Muscle of leg (tissue), 11 donors: ENCODE data around the gene RAB43. TPM values are rescaled to one million over a fixed set of nuclear protein-coding genes. Genes with fewer than 3 reads are reported as not detected.
"Not testable (repeated sequence)": the region's sequence is repeated elsewhere in the genome, so short reads cannot be mapped to it uniquely, and the experiment has no call there.

Experiments
- DNase-seq: peaks from one replicate; pipeline ENCODE4 v3.0.0; 2013
- H3K27ac ChIP-seq: one replicate; pipeline ENCODE4 v1.5.1; 2013; ENCODE audit warnings: mild to moderate bottlenecking, low read length, control low read depth
- H3K27me3 ChIP-seq: one replicate; pipeline ENCODE4 v1.6.1; 2013; ENCODE audit warnings: low read length; ENCODE audit not compliant: control insufficient read depth, insufficient read depth
- H3K36me3 ChIP-seq: one replicate; pipeline ENCODE4 v1.6.1; 2013; ENCODE audit warnings: low read length; ENCODE audit not compliant: control insufficient read depth, insufficient read depth
- H3K4me1 ChIP-seq: one replicate; pipeline ENCODE4 v1.6.1; 2013; ENCODE audit warnings: low read length; ENCODE audit not compliant: control insufficient read depth, insufficient read depth
- H3K4me3 ChIP-seq: one replicate; pipeline ENCODE4 v1.5.1; 2013; ENCODE audit warnings: low read length, control low read depth
- H3K9me3 ChIP-seq: replicated peaks from 2 replicates; pipeline ENCODE4 v1.6.1; 2013; ENCODE audit warnings: low read depth, low read length; ENCODE audit not compliant: control insufficient read depth
- WGBS: methylation state at CpG from one replicate; pipeline ENCODE4 v1.1.5; 2013; ENCODE audit warnings: missing lambda C conversion rate; ENCODE audit not compliant: insufficient coverage; 5-methylcytosine and 5-hydroxymethylcytosine counted together
- polyA plus RNA-seq, 8 donors: library from polyadenylated mRNA; unstranded; fragments of 120-200 nt; gene quantifications; one replicate each; pipeline versions ENCODE4 v1.2.1 to v1.2.3, GENCODE V29; 2013; ENCODE audit warnings: inconsistent platforms in 1 of 8, low replicate concordance in 1 of 8; ENCODE audit not compliant: insufficient read length in 8 of 8, insufficient read depth in 1 of 8
- total RNA-seq: library from RNA; stranded (reverse); fragments of 120-200 nt; gene quantifications from one replicate; pipeline ENCODE4 v1.2.4, GENCODE V29; 2013

Gene RAB43
- total and polyA plus RNA-seq, 9 donors: 1.6 to 4.2 (median 2.7) TPM

DNA sequence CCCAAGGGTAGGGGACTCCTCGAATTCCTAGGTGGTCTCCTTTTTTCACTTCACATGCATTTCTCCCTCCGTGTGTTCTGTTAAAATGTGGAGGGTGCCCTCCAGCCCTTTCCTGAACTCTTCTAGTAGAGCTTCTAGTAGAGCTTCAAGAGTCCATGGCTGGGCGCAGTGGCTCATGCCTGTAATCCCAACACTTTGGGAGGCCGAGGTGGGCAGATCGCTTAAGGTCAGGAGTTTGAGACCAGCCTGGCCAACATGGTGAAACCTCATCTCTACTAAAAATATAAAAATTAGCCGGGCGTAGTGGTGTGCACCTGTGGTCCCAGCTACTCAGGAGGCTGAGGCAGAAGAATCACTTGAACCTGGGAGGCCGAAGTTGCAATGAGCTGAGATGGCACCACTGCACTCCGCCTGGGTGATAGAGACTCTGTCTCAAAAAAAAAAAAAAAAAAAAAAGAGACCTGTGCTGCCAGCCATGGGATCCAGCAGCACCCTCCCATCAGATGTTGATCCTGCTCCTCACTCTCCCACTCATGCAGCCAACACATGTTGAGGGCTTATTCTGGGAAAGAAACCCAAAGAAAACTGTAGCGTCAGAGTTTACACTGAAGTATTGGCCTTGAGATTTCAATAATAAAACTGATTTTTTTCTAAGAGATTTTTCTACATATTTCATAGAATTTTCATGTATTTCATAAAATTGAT lies 10.4 kb downstream of the RAB43 start:
- not testable (repeated sequence) for DNase-seq, H3K27me3 ChIP-seq, H3K27ac ChIP-seq, H3K4me1 ChIP-seq, H3K4me3 ChIP-seq, H3K9me3 ChIP-seq
- H3K36me3 ChIP-seq: peaks cover 15% of the 10 kb centered on the region
- 95% methylated on average over 3 of the region's 10 CpGs for WGBS

DNA sequence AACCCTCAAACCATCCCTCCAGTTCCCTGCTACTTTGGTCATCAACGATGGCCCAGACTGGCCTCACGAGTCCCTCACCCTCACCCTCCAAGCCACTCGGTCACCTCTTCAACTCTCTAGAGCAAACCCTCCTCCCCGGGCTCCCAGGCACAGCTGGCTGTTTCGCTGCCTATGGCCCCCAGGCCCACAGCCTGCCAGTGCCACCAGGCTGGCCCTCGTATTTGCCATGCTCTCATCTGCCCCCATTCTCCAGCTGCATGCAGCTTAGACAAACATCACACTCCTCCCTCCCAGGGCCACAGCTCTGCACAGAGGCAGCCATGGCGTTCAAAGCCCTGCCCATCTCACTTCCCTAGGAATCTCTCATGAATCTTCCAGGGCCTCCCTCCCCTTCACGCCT lies 13.8 kb downstream of the RAB43 start:
- Histone ChIP-seq H3K9me3 (no peaks in the 10 kb centered on the region), H3K4me3 (no peak overlapping the region), H3K36me3 (peaks cover 12% of the 10 kb centered on the region), H3K4me1 (peaks cover 7% of the 10 kb centered on the region), H3K27ac (no peak overlapping the region), H3K27me3 (no peaks in the 10 kb centered on the region)
- WGBS: 73% methylated on average over 7 of the region's 8 CpGs
- DNase-seq: no peak

DNA sequence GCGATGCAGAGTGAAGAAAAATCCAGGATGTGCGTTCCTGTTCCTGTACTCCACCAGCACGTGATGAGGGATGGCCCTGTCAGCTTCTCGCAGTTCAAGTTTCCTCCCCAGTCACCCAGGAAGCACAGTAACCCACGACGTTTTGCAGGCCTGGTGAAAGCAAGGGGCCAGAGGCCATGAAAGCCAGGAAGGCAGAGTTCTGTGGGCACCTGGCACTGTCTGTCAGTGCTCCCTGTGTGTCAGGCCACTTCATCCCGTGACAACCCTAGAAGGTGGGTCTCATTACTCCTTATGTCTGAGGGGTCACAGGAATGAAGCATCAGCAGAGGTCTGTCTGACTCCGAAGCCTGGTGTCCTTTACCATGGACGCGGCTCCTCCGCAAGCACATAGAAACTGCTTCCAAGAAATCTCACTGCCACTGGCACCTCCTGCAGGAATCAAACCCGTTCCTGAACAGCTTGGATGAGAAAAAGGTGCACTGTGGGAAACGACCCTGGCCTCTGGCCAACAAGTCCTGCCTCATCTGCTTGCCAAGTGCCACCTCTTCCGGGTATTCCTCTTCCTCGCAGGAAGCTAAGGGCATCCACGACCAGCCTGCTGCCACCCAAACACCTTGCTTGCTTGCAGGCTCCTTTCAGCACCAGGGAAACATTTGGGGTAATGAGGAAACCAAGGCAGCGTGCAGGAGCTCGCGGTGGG lies 14.6 kb downstream of the RAB43 start:
- no peaks in the 10 kb centered on the region for H3K9me3 ChIP-seq
- 70% methylated on average over 17 of the region's 19 CpGs for WGBS
- peaks cover 7% of the 10 kb centered on the region for H3K4me1 ChIP-seq
- H3K36me3 ChIP-seq: peaks cover 7% of the 10 kb centered on the region
- H3K4me3 ChIP-seq: no peak overlapping the region
- no peak for DNase-seq
- no peaks in the 10 kb centered on the region for H3K27me3 ChIP-seq
- no peak overlapping the region for H3K27ac ChIP-seq

DNA sequence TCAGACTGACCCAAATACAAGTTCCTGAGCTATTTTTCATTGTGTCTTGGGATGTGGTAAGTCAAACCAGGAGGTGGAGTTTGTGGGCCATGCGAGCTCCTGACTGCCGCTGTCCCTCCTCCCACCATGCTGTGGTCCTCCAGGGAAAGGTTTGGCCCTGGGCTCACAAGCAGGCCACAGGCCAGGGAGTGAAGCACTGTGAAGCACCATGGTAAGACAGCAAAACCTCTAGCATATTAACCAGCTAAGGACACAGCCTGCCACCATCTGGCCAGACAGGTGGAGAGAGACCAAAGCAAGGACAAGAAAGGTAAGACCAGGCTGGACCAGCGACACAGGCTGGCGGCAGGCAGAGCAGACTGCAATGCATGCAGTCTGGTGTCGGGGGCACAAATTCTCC lies 15.3 kb downstream of the RAB43 start:
- no peak overlapping the region for H3K4me3 ChIP-seq
- H3K27ac ChIP-seq: no peak overlapping the region
- no peaks in the 10 kb centered on the region for H3K27me3 ChIP-seq
- no peaks in the 10 kb centered on the region for H3K9me3 ChIP-seq
- peak; percentile 20 for DNase-seq
- WGBS: 82% methylated on average over 3 of the region's 5 CpGs
- peaks cover 7% of the 10 kb centered on the region for H3K36me3 ChIP-seq
- peaks cover 7% of the 10 kb centered on the region for H3K4me1 ChIP-seq

DNA sequence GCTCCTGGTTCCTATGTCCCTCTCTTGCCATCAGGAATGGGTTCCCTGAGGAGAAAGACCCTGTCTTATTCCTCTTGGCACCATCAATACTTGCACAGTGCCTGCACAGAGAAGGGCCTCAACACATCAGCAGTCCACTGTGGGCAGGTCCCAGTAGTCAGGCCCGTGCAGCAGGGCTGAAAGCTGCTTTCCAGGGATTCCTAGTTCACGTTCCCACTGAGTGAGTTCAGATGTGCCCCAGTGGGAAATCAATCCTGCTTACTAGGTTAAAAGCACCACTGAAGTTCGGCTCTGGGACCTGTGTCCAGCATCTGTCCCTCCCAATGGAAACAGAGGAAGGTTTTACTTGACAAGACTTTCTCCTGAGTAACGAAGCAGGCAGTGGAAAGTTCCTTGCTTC lies 15.7 kb downstream of the RAB43 start:
- no peaks in the 10 kb centered on the region for H3K27me3 ChIP-seq
- peaks cover 7% of the 10 kb centered on the region for H3K36me3 ChIP-seq
- no peak for DNase-seq
- H3K4me3 ChIP-seq: no peak overlapping the region
- peaks cover 7% of the 10 kb centered on the region for H3K4me1 ChIP-seq
- no peaks in the 10 kb centered on the region for H3K9me3 ChIP-seq
- WGBS: 58% methylated on average over 3 of the region's 4 CpGs
- no peak overlapping the region for H3K27ac ChIP-seq

DNA sequence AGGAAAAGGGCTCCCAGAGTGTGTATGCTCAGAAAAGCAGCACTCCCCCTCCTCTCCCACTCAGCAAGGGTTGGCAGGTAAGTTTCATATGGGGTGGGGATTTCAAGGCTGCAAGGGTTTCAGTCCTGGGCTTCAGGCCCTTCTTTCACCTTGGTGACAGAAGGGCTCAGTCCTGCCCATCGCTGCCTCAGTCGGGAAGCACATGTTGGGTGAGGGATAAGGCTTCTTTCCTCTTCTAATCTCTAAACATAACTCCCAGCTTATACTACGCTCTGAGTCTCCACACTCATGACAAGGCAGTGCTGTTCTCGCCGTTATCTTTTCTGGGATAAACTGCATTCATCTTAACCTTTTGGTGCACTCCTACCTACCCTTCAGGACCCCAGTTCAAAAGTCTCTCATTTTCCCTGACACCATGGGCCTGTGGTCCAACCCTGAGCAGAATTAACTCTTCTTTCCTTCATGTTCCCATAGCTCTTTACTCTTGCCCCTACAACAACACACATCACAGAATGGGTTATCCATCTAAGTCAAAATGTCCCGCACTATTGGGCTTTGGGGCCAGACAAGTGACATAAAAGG lies 17.0 kb downstream of the RAB43 start:
- peaks cover 7% of the 10 kb centered on the region for H3K4me1 ChIP-seq
- H3K9me3 ChIP-seq: no peaks in the 10 kb centered on the region
- 100% methylated on average over 3 of the region's 6 CpGs for WGBS
- DNase-seq: no peak
- no peaks in the 10 kb centered on the region for H3K27me3 ChIP-seq
- H3K27ac ChIP-seq: no peak overlapping the region
- peaks cover 7% of the 10 kb centered on the region for H3K36me3 ChIP-seq
- no peak overlapping the region for H3K4me3 ChIP-seq

DNA sequence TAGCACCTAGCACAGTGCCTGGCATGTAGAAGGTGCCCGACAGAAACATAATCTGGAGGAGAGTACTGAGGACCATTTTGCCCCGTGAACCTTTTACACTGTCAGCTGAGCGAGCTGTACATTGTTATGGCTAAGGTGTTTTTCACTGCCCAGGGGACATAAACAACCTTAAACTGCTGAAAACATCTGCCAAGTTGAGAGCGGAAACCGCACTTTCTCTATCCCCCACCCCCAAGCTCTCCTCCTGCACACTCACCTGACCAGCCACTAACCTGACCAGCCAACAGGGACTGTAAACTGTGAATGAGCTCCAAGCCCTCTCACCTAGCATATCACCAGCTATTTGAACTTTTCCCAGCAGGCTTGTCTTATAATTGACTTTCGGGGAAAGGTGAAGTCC lies 17.6 kb downstream of the RAB43 start:
- H3K4me3 ChIP-seq: no peak overlapping the region
- 94% methylated on average over 3 of the region's 6 CpGs for WGBS
- DNase-seq: no peak
- no peak overlapping the region for H3K27ac ChIP-seq
- H3K9me3 ChIP-seq: no peaks in the 10 kb centered on the region
- no peaks in the 10 kb centered on the region for H3K27me3 ChIP-seq
- peaks cover 7% of the 10 kb centered on the region for H3K36me3 ChIP-seq
- H3K4me1 ChIP-seq: peaks cover 7% of the 10 kb centered on the region

DNA sequence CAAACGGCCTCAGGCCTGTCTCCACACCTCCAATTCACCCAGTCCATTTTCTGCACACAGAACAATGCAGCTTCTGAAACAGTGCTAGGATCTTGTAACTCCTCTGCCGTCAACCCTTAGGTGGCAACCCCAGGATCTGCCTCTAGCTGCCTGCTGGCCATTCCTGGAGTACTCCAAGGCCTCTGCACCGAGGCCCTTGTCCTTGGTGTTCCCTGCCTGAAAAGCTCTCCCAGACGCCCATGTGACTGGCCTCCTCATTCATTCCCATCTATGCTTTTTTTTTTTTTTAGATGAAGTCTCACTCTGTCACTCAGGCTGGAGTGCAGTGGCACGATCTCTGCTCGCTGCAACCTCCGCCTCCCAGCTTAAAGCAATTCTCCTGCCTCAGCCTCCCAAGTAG lies 18.3 kb downstream of the RAB43 start:
- no peak for DNase-seq
- Histone ChIP-seq H3K27ac (no peak overlapping the region), H3K4me3 (no peak overlapping the region), H3K36me3 (peaks cover 3% of the 10 kb centered on the region), H3K27me3 (no peaks in the 10 kb centered on the region), H3K9me3 (peaks cover 4% of the 10 kb centered on the region), H3K4me1 (peaks cover 7% of the 10 kb centered on the region)
- WGBS: 88% methylated on average over 7 of the region's 7 CpGs

DNA sequence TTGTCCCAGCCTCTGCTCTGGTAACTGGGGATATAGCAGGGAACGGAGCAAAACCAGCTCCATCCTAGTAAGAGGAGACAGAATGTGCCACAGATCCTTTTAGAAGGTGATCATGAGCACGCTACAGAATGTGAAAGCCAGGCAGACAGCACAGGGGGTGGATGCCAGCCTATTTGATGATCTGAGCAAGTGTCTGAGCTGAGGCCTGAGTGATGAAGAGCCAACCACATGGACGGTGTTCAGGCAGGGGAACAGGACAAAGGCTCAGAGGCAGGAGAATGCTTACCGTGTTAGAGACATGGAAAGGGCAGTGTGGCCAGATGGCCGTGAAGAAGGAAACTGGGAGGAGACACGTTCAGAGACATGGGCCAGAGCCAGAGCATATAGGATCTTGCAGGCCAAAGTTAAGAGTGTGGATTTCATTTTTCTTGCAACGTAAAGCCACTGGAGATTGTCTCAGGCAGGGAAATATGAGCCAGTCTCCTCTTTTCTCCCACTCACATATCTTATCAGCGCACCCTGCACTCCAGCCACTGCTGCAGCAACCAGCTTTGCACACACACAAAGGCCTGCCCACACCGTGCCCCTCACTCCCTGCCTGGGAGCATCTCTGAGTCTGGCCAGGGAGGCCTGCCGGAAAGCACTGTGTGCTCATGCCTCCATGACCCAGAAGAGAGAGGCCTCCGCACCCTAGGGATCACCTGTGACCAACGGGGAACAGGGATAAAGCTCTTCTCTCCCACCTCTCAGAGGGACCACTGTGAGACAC lies 20.1 kb downstream of the RAB43 start:
- H3K9me3 ChIP-seq: peaks cover 7% of the 10 kb centered on the region
- H3K27ac ChIP-seq: no peak overlapping the region
- no peak for DNase-seq
- no peaks in the 10 kb centered on the region for H3K27me3 ChIP-seq
- peaks cover 3% of the 10 kb centered on the region for H3K36me3 ChIP-seq
- 50% methylated on average over 7 of the region's 12 CpGs for WGBS
- H3K4me3 ChIP-seq: no peak overlapping the region
- peaks cover 3% of the 10 kb centered on the region for H3K4me1 ChIP-seq

DNA sequence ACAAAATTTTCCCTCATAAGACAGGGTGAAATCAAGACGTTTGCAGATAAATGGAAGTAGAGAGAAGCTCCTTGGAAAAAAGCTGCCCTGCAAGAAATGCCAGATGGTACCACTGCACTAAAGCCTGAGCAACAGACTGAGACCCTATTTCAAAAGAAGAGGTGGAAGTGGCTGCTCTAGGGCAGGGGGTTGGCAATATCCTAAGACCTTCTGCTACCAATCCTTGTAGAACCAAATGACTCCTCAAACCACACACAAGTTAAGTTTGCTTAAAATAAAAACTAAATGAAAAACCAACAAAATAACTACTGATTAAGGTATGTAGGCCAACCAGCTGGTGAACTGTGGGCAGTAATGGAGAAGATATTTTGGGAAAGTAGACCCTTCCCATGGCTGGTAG lies 21.3 kb downstream of the RAB43 start:
- WGBS: no CpG with 5 or more reads among the region's 1 CpG
- peaks cover 4% of the 10 kb centered on the region for H3K36me3 ChIP-seq
- no peaks in the 10 kb centered on the region for H3K27me3 ChIP-seq
- DNase-seq: no peak
- no peaks in the 10 kb centered on the region for H3K4me1 ChIP-seq
- peaks cover 7% of the 10 kb centered on the region for H3K9me3 ChIP-seq
- H3K4me3 ChIP-seq: no peak overlapping the region
- no peak overlapping the region for H3K27ac ChIP-seq
